HT-29 (cell line): ENCODE measurements around the gene CHRM1. TPM values are rescaled to one million over a fixed set of nuclear protein-coding genes. Genes with fewer than 3 reads are reported as not detected.
"Not testable (repeated sequence)": the region's sequence is repeated elsewhere in the genome, so short reads cannot be mapped to it uniquely, and the experiment has no call there.

Source experiments
- DNase-seq: peaks from one replicate; pipeline ENCODE4 v3.0.0-alpha.2; 2015; ENCODE audit warnings: low spot score
- small RNA-seq: library from RNA; depleted of rRNA; stranded (forward); fragments of <200 nt; gene quantifications from one replicate; pipeline ENCODE3, GENCODE V24; 2014
- total RNA-seq: library from RNA; depleted of rRNA; stranded (reverse); fragments of >200 nt; shearing (Covaris generic); gene quantifications from 2 replicates; pipeline ENCODE4 v1.2.3, GENCODE V29; 2014; rRNA removed

CHRM1 gene
- total RNA-seq, 1 experiment from 2014 or later: 0.18 TPM

DNA sequence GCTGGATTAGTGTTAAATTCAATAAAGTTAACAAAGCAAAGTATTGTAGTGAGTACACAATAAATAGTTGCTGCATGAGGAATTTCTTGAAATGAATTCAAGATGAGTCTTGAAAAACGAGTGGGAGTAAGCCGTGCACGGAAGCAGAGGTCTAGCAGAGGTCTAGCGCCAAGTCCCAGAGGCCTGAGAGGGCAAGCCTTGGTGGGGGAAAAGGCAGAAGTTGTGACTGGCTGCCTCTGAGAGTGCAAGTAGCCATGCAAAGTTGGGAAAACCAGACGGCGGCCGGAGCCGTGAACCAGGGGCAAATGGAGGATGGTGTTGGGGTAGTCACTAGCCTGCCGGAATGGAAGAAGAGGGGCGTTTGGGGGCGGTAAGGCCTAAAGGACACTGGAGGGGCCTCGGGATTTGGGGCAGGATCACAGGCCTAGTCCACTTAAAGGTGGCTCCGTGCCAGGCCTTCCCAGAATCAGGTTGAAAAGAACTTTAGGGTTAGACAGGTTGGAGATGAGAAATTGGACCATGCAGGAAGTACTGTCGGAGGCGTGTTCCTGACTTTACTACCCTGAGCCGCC is 40.8 kb downstream of the CHRM1 start:
- DNase-seq: peak; percentile 53

DNA sequence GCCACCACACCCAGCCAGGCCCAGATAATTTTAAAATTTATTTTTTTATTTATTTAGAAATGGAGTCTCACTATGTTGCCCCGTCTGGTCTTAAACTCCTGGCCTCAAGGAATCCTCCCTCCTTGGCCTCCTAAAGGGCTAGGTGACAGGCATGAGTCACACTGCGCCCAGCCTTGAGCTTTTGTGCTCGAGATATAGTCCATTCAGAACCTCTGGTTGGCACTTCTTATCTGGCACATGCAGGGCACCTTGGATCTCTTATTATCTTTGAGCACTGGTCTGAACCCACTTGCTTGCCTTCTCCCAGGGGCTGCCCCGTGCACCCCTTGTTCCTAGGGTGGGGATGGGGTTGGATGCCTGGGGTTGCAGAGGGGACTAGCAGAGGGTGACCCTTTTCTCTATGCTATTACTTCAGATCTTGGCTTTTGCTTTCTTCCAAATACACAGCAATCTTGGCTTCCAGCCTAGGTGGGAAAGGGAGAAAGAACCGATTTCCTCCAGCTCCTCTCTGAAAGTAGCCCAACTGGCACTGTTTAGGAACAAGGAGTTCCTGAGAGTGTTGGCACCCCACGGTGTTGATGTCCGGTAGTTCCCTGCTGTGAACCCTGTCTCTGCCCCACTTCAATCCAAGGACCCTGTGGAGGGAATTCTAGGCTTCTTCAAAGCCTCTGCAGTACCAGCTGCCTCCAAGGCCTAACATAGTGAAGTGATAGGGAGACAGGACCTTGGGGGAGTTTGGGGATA is 41.8 kb downstream of the CHRM1 start:
- no peak for DNase-seq

- no peak for DNase-seq
Observed at GRCh38 chr11:62876712-62877111, 44.5 kb downstream of the CHRM1 start.

GRCh38 chr11:62875698-62876478 is 45.3 kb downstream of the CHRM1 start:
- no peak for DNase-seq

DNA sequence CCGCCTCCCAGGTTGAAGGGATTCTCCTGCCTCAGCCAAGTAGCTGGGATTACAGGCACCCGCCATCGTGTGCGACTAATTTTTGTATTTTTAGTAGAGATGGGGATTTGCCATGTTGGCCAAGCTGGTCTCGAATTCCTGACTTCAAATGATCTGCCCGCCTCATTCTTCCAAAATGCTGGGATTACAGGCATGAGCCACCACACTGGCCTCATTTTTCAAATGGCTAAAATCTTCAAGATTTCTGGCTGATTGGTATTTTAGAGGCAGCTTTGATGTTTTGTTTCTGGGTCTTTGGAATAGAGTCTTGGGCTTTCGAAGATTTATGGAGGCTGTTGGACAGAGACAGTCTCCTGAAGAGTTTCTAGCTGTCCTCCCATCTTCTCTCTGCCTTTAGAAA is 46.3 kb downstream of the CHRM1 start:
- DNase-seq: no peak

DNA sequence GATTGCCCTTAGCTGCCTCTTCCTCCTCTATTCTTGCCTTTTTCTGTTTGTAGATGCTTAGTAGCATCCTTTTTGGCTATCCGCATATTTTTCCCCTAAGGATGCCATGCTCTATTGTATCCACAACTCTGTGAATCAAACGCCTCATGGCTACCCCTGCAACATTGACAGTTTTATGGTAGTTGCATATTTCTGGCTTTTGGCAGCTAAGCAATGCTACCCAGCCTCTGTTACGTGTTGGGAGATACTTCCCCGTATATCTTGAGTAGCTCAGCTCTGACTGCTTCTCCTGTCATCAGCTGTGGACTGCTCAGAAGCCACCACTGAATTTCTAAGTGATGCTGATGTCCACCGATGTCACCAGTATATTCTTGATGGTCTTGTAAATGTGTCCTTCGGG is 55.5 kb downstream of the CHRM1 start:
- DNase-seq: no peak

GRCh38 chr11:62863687-62864335 is 57.4 kb downstream of the CHRM1 start:
- DNase-seq: no peak

- not testable (repeated sequence) for DNase-seq
Observed at GRCh38 chr11:62861564-62862192, 59.5 kb downstream of the CHRM1 start.

DNA sequence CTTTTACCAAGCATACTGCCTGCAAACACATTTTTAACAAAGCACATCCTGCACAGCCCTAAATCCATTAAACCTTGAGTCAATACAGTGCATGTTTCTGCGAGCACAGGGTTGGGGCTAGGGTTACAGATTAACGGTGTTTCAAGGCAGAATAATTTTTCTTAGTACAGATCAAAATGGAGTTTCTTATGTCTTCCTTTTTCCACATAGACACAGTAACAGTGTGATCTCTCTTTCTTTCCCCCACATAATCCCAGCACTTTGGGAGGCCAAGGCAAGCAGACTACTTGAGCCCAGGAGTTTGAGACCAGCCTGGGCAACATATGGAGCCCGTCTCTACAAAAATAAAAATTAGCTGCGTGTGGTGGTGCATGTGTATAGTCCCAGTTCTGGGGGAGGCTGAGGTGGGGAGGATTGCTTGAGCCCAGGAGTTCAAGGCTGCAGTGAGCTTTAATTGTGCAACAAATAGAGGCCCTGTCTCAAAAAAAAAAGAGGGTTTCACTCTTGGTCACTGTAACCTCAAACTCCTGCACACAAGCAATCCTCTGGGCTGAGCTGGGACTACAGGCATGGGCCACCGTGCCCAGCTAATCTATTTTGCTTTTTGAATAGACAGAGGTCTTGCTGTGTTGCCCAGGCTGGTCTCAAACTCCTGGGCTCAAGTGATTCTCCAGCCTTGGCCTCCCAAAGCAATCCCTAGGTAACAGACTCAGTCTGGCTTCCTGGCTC is 60.2 kb downstream of the CHRM1 start:
- DNase-seq: no peak

- not testable (repeated sequence) for DNase-seq
Observed at GRCh38 chr11:62859281-62859703, 61.9 kb downstream of the CHRM1 start.

Small RNA genes within 50 kb of the gene (small RNA-seq; reads per million reads assigned to genes)
- gene RN7SL259P: not detected

Other genes starting within 250 kb of the CHRM1 start
- 124 and 141 TPM in 2 replicates for gene UQCC3, start 249.7 kb downstream of the CHRM1 start, total RNA-seq
- 11.3 and 13.3 TPM in 2 replicates for gene LBHD1, start 249.1 kb downstream of the CHRM1 start, total RNA-seq
- gene UBXN1, start 242.3 kb downstream of the CHRM1 start, total RNA-seq: 247 and 265 TPM in 2 replicates
- 0.50 TPM in 1 of 2 replicates, not detected in the other for gene LRRN4CL, start 231.8 kb downstream of the CHRM1 start, total RNA-seq
- gene BSCL2, start 213.9 kb downstream of the CHRM1 start, total RNA-seq: 147 and 161 TPM in 2 replicates
- gene GNG3, start 213.7 kb downstream of the CHRM1 start, total RNA-seq: not detected in 2 replicates
- 12.2 and 12.3 TPM in 2 replicates for gene HNRNPUL2, start 193.9 kb downstream of the CHRM1 start, total RNA-seq
- gene TTC9C, start 192.9 kb downstream of the CHRM1 start, total RNA-seq: 32.4 and 45.5 TPM in 2 replicates
- 10.6 and 13.1 TPM in 2 replicates for gene ZBTB3, start 167.2 kb downstream of the CHRM1 start, total RNA-seq
- 138 and 141 TPM in 2 replicates for gene POLR2G, start 159.8 kb downstream of the CHRM1 start, total RNA-seq
- gene TAF6L, start 150.0 kb downstream of the CHRM1 start, total RNA-seq: 57.9 and 71.7 TPM in 2 replicates
- gene TMEM179B, start 134.0 kb downstream of the CHRM1 start, total RNA-seq: 87.6 and 114 TPM in 2 replicates
- 77.3 and 79.3 TPM in 2 replicates for gene TMEM223, start 129.4 kb downstream of the CHRM1 start, total RNA-seq
- gene NXF1, start 115.9 kb downstream of the CHRM1 start, total RNA-seq: 24.4 and 31.7 TPM in 2 replicates
- gene STX5, start 89.3 kb downstream of the CHRM1 start, total RNA-seq: 64.6 and 80.6 TPM in 2 replicates
- 0.61 TPM in 1 of 2 replicates, not detected in the other for gene TEX54, start 88.5 kb downstream of the CHRM1 start, total RNA-seq
- gene WDR74, start 81.8 kb downstream of the CHRM1 start, total RNA-seq: 183 and 191 TPM in 2 replicates
- 418 and 438 TPM in 2 replicates for gene SLC3A2, start 40.5 kb downstream of the CHRM1 start, total RNA-seq
- not detected in 2 replicates for gene SLC22A6, start 63.6 kb upstream of the CHRM1 start, total RNA-seq
- not detected in 2 replicates for gene SLC22A8, start 94.5 kb upstream of the CHRM1 start, total RNA-seq
- not detected in 2 replicates for gene SLC22A24, start 222.9 kb upstream of the CHRM1 start, total RNA-seq